Epithelial cell of prostate (primary cell): ENCODE measurements around the gene DRD4.
"Not testable (repeated sequence)": the region's sequence is repeated elsewhere in the genome, so short reads cannot be mapped to it uniquely, and the experiment has no call there.

Source experiments
- DNase-seq: peaks from one replicate; pipeline ENCODE4 v3.0.0-alpha.2; 2011; ENCODE audit warnings: low read depth, low spot score
- H3K27ac ChIP-seq: fragments of 450-650 bp; 2 replicates; pipeline ENCODE4 v1.5.1; 2017; ENCODE audit warnings: mild to moderate bottlenecking

DRD4 gene

DNA sequence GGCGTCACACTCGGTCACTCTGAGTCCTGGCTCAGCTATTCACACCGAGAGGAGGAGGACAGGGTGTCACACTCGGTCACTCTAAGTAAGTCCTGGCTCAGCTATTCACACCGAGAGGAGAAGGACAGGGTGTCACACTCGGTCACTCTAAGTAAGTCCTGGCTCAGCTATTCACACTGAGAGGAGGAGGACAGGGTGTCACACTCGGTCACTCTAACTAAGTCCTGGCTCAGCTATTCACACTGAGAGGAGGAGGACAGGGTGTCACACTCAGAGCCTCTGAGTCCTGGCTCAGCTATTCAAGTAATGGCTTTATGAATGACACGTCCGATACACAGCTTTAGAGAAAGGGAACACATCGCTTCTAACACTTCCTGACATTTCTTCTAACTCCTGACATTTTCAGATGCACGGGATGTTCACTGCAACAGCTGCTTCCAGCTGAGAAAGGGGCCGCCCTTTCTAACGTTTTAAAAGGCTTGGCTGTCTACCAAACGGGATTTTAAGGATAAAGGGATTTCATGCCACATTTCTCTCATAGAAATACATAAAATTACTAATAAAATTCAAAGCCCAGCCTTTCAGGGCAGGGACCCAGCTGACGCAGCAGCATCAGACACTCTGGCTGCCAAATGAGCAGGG is 28.1 kb downstream of the DRD4 start:
- H3K27ac ChIP-seq: no peak overlapping the region
- DNase-seq: no peak

DNA sequence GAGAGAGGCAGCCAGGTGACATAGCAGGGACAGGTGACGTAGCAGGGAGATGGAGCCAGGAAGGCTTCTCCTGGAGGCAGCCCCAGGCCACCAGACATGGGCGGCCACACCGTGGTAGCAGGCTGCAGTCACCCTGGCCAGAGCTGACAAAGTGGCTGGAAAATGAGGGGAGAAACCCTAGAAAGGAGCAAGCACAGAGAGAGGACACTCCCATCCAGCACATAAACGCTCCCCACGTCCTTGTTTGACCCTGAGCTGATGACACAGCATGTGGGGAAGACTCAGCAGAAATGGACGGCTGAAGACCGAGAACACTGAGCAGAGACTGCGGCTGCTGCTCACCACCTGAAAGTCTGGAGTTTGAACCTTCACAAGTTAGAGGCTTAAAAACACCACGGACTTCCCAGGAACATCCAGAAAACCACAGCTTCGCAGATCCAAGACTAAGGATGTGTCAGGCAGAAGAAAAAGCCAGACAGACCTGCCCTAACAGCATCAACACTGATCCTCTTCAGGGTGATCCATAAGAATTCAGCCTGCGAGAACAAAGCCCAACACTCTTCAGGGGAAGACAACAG is 28.7 kb downstream of the DRD4 start:
- no peak for DNase-seq
- H3K27ac ChIP-seq: no peak overlapping the region

DNA sequence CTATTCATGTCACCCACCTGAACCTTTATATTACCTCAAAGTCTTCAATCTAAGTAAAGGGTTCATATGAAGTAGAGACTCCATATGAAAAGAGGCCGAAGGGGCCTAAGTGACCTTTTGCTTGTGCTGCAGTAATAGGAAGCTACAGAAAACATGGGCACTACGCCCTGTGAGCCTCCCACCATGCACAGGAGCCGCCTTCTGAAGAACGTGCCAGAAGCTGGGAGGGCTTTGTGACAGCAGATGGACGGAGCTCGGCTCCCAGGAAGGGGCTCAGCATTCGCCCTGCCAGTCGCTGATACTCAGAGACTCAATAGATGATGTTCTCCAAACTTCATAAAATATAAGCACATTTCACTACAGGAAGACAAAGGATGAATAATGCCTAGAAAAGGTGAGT is 36.8 kb downstream of the DRD4 start:
- DNase-seq: no peak
- H3K27ac ChIP-seq: no peak overlapping the region

DNA sequence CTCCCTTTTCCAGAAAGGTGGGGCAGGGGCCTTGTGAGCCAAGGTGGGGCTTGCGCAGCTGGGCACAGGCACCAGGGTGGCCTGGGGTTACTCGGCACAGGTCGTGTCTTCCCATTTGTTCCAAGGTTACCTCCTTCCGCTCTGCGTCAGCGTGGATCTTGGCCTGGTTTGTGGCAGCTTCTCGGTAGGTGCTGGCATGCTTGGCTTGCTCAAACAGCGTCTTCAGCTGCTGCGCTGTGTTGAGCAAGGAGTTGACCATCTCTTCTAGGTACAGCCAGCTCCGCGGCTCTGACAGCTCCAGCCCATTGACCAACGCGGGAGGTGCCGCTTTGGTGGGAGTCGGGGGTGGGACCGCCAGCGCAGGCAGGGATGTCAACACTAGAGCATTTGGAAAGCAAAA is 37.3 kb downstream of the DRD4 start:
- no peak for DNase-seq

DNA sequence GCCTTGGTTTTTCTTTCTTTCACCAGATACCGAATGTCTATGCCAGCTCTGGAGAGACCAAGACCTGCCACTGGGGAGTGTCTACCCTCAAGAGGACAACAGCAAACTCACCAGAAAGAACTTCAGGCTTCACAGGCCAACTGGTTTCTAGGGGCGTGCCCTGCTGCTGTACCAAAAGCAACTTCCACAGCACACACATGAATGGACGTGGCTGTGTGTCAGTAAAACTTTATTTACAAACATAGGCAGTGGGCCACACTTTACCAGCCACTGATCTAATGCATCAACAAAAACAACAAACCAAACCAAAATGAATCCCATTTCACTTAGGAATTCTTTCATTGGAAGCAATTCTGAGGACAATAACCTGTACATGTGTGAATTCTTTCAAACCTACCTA is 41.2 kb downstream of the DRD4 start:
- no peak overlapping the region for H3K27ac ChIP-seq
- DNase-seq: no peak

More for the DNA sequence above, 37.3 kb downstream of the DRD4 start:
- no peak overlapping the region for H3K27ac ChIP-seq

DNA sequence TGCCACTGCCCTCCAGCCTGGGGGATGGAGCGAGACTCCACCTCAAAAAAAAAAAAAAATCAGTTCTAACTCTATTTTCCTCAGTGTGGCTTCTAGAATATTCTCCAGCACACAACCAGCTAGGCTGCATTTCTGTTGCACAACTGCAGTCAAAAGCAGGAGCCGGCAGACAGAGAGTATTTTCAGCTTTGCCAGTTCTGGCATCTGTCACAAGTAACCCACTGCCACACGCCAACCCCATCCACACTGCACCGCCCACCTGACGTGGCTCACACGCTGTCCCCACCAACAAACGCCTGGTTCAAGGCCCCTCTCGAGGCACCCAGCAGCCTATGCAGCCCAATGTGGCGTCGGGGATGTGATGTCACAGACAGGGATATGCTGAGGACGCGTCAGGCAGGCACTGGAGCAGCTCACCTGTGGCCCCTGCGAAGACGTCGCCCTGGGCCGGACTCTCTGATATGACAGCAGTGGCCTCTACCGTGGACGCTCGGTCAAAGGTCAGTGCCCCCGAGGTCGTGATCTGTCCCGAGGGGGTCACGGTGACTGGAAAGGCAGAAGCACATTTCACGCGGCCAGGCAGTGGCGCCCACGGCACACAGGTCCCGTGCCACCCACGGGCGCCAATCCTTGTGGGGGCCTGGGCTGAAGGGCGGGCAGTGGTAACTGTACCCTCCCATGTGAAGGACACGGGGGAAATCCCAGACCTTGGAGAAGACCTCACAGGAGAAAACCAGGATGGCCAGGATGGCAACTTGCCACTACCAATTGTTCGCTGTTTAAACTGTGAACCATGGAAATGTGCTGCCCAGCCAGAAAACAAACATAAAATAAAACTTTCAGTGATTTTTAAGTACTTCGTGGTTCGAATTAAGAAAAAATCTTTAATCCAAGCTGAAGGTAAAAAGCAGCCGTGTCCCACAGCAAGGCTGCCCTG is 42.5 kb downstream of the DRD4 start:
- DNase-seq: no peak
- H3K27ac ChIP-seq: no peak overlapping the region

DNA sequence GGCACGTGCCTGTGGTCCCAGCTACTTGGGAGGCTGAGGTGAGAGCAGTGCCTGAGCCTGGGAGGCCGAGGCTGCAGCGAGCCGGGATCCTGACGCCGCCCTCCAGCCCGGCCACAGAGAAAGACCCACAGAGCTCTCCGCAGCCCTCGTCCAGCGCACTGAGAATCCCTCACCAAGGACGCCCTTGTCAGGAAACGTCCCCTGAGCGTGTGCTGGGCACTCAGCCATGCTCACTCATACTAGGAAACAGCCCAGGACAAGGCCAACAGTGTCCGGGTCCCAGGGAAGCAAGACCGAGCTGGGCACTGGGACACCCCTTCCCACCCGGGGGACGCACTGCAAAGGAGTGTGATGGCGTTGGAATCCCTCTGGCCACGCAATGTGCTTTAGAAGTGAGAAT is 43.4 kb downstream of the DRD4 start:
- no peak for DNase-seq
- no peak overlapping the region for H3K27ac ChIP-seq

DNA sequence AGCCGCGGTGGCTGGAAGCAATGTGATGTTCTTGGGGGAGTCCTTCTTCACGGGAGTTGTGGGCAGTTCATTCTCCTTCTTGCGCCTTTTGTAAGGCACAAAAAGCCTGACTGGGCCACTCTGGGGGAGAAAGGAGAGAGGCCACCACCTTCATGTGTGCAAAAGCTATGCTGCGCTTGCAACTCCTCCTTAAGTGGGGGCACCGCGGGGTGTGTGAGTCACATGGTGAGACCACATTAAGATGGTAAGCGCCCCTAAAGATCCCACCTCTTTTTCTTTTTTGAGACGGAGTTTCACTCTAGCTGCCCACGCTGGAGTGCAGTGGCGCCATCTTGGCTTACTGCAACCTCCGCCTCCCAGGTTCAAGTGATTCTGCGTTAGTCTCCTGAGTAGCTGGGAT is 43.9 kb downstream of the DRD4 start:
- no peak overlapping the region for H3K27ac ChIP-seq
- no peak for DNase-seq

DNA sequence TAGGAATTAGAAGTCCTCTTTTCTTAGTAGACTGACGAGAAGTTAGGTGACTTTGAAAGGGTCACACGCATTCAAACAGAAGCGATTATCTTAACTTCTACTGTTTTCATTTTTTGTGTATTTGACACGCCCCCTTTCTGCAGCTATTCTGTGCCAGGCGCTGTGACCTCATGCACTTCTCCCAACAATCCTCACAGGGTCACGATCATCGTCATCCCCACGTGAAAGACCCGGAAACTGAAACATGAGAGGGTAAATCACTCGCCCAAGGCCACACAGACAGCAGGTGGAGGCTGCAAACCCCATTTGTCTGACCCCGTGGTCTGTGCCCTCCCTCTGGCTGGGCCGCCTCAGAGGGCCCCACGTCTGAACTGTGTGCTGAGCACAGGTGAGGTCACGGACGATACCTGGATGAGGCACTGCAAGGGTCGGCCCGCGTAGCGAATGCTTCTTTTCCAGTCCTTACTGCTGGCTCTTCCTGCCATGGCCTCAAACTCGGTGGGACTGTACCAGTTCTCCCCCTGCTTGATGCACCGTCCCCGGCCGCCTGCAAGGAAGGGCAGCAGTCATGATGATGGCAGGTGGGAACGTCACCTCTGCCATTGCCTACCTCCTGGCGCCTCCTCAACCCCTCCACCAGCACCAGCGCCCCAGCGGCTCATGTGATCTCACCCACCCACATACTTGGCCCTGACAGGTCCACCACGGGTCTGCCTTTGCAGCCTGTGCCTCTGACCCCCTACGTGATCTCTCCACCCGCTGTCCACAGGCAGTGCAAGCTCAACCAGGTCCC is 49.6 kb downstream of the DRD4 start:
- H3K27ac ChIP-seq: no peak overlapping the region
- no peak for DNase-seq

DNA sequence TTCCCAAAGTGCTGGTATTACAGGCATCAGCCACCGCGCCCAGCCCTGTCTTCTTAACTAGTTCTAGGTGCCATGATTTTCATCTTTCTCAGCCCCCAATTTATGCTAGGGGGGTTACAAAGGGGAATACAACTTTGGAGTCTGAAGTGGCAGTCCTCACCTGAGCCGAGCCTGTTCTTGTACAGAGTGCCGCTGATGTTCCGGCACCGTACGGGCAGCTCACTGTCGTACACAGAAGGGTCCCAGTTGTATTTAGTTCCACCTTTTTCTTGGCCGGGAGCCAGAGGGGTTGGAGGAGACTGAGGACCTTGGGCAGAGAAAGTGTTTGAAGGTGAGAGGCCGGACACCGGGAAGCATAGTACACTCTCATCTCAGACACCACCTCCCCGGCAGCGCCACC is 50.7 kb downstream of the DRD4 start:
- DNase-seq: no peak
- no peak overlapping the region for H3K27ac ChIP-seq

DNA sequence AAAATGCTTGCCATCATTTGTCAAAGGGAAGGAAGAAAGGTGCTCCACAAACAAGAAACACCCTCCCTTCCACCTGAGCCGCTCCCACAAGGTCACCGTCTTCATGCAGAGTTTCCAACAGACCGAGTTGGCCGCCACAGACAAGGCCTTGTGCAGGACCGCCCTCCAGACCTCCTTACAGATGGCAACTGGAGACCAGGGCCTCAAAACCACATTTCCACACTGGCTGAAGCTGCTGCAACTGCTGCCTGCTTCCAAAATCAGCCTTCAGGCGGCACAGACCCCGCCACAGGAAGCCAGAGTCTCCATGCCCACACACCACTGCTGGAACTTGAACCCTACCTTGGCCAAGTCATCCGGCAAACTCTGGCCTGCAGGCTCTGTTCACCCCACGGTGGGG is 51.6 kb downstream of the DRD4 start:
- H3K27ac ChIP-seq: no peak overlapping the region
- DNase-seq: no peak

DNA sequence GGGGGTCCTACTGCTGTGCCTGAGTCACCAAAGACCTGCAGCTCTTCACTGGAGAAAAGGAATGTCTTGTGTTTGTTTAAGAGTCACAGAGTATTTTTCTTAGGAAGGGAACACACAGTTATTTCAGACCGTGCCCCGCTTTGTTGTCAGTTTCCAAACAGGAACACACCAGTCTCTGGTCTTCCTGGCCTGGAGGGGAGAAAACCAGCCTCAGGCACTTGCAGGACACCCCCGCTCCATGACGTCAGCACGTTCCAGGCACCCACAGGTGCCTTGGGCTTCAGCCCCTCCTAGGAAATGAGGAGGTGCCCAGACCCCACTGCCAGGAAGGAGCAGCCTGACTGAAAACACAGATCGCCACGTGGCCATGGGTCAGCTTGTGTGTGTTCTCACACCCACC is 52.6 kb downstream of the DRD4 start:
- DNase-seq: no peak
- no peak overlapping the region for H3K27ac ChIP-seq

DNA sequence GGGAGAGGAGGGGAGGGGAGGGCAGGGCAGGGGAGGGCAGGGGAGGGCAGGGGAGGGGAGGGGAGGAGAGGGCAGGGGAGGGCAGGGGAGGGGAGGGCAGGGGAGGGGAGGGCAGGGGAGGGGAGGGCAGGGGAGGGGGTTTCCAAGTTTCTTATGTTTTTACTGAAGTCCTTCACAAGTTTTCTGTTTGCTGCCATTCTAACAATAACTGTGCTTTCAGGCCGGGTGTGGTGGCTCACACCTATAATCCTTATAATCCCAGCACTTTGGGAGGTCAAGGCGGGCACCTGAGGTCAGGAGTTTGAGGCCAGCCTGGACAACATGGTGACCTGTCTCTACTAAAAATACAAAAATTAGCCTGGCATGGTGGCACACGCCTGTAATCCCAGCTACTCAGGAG is 53.2 kb downstream of the DRD4 start:
- not testable (repeated sequence) for DNase-seq, H3K27ac ChIP-seq
